OCI-LY1 (cell line): ENCODE data around the gene IGF1.
"Not testable (repeated sequence)": the region's sequence is repeated elsewhere in the genome, so short reads cannot be mapped to it uniquely, and the experiment has no call there.

ENCODE experiments used
- H2AFZ ChIP-seq: fragments of 200-600 bp; sonication (generic), shearing (Covaris generic); 2 replicates; pipeline ENCODE4 v1.6.0; 2014; ENCODE audit warnings: antibody characterized with exemption, mild to moderate bottlenecking, low read length
- H3F3A ChIP-seq: fragments of 200-600 bp; sonication (generic), shearing (Covaris generic); 2 replicates; pipeline ENCODE4 v1.6.0; 2014; ENCODE audit warnings: mild to moderate bottlenecking, antibody characterized with exemption, low read length, moderate library complexity; ENCODE audit not compliant: insufficient read depth
- H3K27ac ChIP-seq: fragments of 200-600 bp; sonication (generic); 2 replicates; pipeline ENCODE4 v1.5.1; 2014; ENCODE audit warnings: low read length, mixed run types, mild to moderate bottlenecking, low read depth; ENCODE audit not compliant: poor library complexity, severe bottlenecking
- H3K27me3 ChIP-seq: fragments of 200-600 bp; sonication (generic); 2 replicates; pipeline ENCODE4 v1.6.0; 2014; ENCODE audit warnings: antibody characterized with exemption, mild to moderate bottlenecking, low read length, moderate library complexity; ENCODE audit not compliant: insufficient read depth
- H3K36me3 ChIP-seq: fragments of 200-600 bp; sonication (generic); 2 replicates; pipeline ENCODE4 v1.6.1; 2014; ENCODE audit warnings: mild to moderate bottlenecking, antibody characterized with exemption, low read length, moderate library complexity, mixed read lengths; ENCODE audit not compliant: insufficient read depth
- H3K4me1 ChIP-seq: fragments of 200-600 bp; sonication (generic); 2 replicates; pipeline ENCODE4 v1.5.1; 2014; ENCODE audit warnings: mild to moderate bottlenecking, low read length, moderate library complexity; ENCODE audit not compliant: insufficient read depth, severe bottlenecking
- H3K4me2 ChIP-seq: fragments of 200-600 bp; sonication (generic), shearing (Covaris generic); 2 replicates; pipeline ENCODE4 v1.6.1; 2014; ENCODE audit warnings: low read length
- H3K4me3 ChIP-seq: fragments of 200-600 bp; sonication (generic); 2 replicates; pipeline ENCODE4 v1.5.1; 2014; ENCODE audit warnings: low read length, low read depth, mild to moderate bottlenecking, mixed read lengths; ENCODE audit not compliant: poor library complexity, severe bottlenecking
- H3K79me2 ChIP-seq: fragments of 200-600 bp; shearing (Covaris generic); 2 replicates; pipeline ENCODE4 v1.6.1; 2016; ENCODE audit warnings: mixed run types, low read length, mixed read lengths; ENCODE audit not compliant: insufficient read depth
- H3K9ac ChIP-seq: fragments of 200-600 bp; sonication (generic), shearing (Covaris generic); 2 replicates; pipeline ENCODE4 v1.6.1; 2014; ENCODE audit warnings: mild to moderate bottlenecking, low read length, mixed read lengths
- H3K9me2 ChIP-seq: fragments of 200-600 bp; sonication (generic), shearing (Covaris generic); 2 replicates; pipeline ENCODE4 v1.6.1; 2014; ENCODE audit warnings: low read depth, mild to moderate bottlenecking, low read length, mixed read lengths
- H3K9me3 ChIP-seq: fragments of 200-600 bp; shearing (Covaris generic); 2 replicates; pipeline ENCODE4 v1.6.1; 2014; ENCODE audit warnings: low read length, mixed read lengths
- H4K20me1 ChIP-seq: fragments of 200-600 bp; sonication (generic), shearing (Covaris generic); 2 replicates; pipeline ENCODE4 v1.6.0; 2016; ENCODE audit warnings: mild to moderate bottlenecking, low read length; ENCODE audit not compliant: insufficient read depth
- CTCF ChIP-seq: fragments of 200-600 bp; sonication (generic), shearing (Covaris generic); IDR thresholded peaks from 2 replicates; pipeline ENCODE4 v1.5.1; 2017; ENCODE audit warnings: mild to moderate bottlenecking, antibody characterized with exemption, low read length, moderate library complexity, mixed read lengths
- EZH2 ChIP-seq: fragments of 200-600 bp; sonication (generic), shearing (Covaris generic); IDR thresholded peaks from 2 replicates; pipeline ENCODE4 v1.8.0; 2017; ENCODE audit warnings: borderline replicate concordance, mixed run types, mild to moderate bottlenecking, antibody characterized with exemption, low read length, moderate library complexity, mixed read lengths

The IGF1 gene

GRCh38 chr12:102452605-102453004 is 27.8 kb downstream of the IGF1 start:
- Histone ChIP-seq H3K27me3 (no peaks in the 10 kb centered on the region), H3K9me3 (no peaks in the 10 kb centered on the region), H3K4me3 (no peak overlapping the region), H3K9ac (no peak overlapping the region), H3K4me1 (no peaks in the 10 kb centered on the region), H3K79me2 (no peaks in the 10 kb centered on the region), H3K27ac (no peak overlapping the region), H3K36me3 (no peaks in the 10 kb centered on the region), H3K4me2 (no peak overlapping the region), H3F3A (no peaks in the 10 kb centered on the region), H3K9me2 (no peaks in the 10 kb centered on the region), H4K20me1 (no peaks in the 10 kb centered on the region), H2AFZ (no peak overlapping the region)
- no peak for TF ChIP-seq CTCF
- no peak for TF ChIP-seq EZH2

DNA sequence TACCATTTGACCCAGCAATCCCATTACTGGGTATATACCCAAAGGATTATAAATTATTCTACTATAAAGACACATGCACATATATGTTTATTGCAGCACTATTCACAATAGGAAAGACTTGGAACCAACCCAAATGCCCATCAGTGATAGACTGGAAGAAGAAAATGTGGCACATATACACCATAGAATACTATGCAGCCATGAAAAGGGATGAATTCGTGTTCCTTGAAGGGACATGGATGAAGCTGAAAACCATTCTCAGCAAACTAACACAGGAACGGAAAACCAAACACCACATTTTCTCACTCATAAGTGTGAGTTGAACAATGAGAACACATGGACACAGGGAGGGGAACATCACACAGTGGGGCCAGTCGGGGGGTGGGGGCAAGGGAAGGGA is 31.3 kb downstream of the IGF1 start:
- H3K4me3 ChIP-seq, H3K36me3 ChIP-seq, H3K9me2 ChIP-seq, H3K9me3 ChIP-seq, H3K79me2 ChIP-seq, H4K20me1 ChIP-seq, H3K4me2 ChIP-seq, H3K4me1 ChIP-seq, H3K9ac ChIP-seq, H3F3A ChIP-seq, H2AFZ ChIP-seq, H3K27me3 ChIP-seq, H3K27ac ChIP-seq: not testable (repeated sequence)

GRCh38 chr12:102447426-102447825 is 32.9 kb downstream of the IGF1 start:
- H3K9me3 ChIP-seq, H3K27me3 ChIP-seq, H3K9ac ChIP-seq, H3K79me2 ChIP-seq, H3K27ac ChIP-seq, H3K4me1 ChIP-seq, H3K4me2 ChIP-seq, H3K36me3 ChIP-seq, H2AFZ ChIP-seq, H3K9me2 ChIP-seq, H3K4me3 ChIP-seq, H4K20me1 ChIP-seq, H3F3A ChIP-seq: not testable (repeated sequence)

DNA sequence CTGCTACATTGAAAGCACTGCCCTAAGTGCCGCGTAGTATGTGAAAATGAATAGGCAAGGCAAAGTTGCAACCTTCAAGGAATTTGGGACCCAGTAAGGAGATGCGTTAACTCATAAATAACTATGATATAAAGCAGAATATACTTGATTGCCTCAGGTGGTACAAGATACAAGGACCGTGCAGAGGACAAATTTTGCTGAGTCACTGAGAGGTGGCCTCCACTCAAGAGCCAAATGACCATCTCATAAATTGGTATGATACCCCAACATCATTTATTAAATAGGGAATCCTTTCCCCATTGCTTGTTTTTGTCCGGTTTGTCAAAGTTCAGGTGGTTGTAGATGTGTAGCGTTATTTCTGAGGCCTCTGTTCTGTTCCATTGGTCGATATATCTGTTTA is 35.7 kb downstream of the IGF1 start:
- Histone ChIP-seq H3K9ac (no peak overlapping the region), H3K27me3 (no peaks in the 10 kb centered on the region), H3K36me3 (no peaks in the 10 kb centered on the region), H3F3A (no peaks in the 10 kb centered on the region), H2AFZ (no peak overlapping the region), H3K9me2 (no peaks in the 10 kb centered on the region), H3K9me3 (no peaks in the 10 kb centered on the region), H3K4me2 (no peak overlapping the region), H3K4me1 (no peaks in the 10 kb centered on the region), H3K4me3 (no peak overlapping the region), H3K27ac (no peak overlapping the region), H3K79me2 (no peaks in the 10 kb centered on the region), H4K20me1 (no peaks in the 10 kb centered on the region)
- no peak for TF ChIP-seq EZH2
- no peak for TF ChIP-seq CTCF
